GM19193 (cell line): ENCODE data around the gene PPFIA2.

ENCODE experiments used
- POLR2A ChIP-seq: IDR thresholded peaks from 4 replicates; pipeline ENCODE4 v1.6.1; 2011; ENCODE audit not compliant: insufficient read depth, insufficient read length; ENCODE audit errors: extremely low read depth

Gene PPFIA2

DNA sequence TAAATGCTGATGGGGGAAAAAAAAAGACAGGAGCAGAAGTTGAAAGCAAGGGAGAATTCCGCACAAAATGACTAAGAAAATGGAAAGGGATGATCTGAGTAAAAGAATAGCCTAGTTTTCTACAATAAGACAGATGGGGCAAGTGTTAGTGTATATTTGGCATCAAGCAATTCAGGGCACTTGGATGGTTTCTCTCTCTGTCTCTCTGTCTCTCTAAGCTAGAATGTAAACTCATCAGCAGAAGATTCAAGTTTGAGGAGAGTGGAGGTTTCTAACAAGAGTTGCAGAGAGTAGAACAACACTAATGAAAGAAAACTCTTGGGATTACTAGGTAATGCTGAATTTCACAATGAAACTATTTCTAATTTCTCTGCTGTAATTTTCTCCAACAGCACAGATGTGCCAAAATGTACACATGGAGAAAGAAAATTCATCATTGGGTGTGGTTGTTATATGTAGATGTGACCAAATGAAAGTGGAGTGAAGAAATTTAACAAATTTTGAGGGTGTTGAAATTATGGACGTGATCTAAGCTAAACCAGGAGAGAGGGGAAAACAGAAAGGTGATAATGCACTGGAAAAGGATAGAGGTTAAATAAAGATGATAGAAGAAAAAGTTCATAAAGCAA, 444.1 kb downstream of the PPFIA2 start:
- no peak for TF ChIP-seq POLR2A

DNA sequence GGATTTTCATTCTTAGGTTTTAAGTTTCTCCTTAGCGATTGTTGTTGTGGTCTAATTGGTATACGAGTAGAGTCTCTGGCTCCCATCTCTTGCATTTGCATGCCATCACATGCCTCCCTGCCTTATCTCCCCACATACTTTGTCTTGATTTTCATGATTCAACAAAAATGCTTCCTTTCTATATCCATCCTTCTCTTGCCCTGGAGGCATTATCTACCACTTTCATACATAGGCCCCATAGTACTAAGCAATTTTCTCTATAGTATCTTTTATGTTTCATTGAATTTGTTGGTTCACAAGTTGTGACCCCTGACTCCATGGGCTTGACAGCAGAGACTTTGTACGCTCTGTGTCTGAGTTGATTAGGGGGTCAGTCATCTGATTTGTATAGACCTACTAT, 455.2 kb downstream of the PPFIA2 start:
- no peak for TF ChIP-seq POLR2A

DNA sequence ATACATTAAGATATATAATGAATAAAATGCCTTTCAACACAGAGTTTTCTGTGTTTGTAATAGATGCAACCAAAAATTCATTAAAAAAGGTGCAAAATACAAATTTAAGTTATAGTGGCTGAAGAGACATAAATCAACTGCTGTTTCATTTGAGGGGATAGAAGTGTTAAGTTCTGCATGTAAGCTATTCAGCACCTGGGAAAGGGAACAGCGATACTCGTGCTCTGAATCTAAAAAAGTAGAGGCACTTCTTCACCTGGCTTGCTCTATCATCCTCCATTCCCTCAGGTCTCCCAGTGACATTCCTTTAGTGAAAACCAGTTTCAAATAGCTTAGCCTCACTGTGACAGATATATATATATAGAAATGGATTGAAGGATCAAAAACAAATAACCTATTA, 458.7 kb downstream of the PPFIA2 start:
- no peak for TF ChIP-seq POLR2A

DNA sequence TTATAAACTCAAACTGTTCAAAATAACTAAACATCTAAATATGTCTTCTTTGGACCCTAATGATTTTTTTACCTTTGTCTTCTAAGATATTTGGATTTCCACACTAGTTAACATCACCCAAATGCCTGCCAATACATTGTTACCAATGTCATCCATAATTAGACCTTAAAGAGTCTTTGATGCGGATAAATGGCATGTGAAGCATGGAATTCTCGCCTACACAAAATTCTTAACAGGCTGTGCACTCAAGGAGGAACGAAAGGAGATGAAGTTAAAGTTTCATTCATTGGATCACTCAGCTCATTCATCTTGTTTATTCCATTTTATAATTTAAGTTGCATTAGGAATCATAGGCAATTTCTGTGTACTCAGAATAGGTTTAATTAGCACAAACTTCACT, 461.5 kb downstream of the PPFIA2 start:
- TF ChIP-seq POLR2A, result no peak

DNA sequence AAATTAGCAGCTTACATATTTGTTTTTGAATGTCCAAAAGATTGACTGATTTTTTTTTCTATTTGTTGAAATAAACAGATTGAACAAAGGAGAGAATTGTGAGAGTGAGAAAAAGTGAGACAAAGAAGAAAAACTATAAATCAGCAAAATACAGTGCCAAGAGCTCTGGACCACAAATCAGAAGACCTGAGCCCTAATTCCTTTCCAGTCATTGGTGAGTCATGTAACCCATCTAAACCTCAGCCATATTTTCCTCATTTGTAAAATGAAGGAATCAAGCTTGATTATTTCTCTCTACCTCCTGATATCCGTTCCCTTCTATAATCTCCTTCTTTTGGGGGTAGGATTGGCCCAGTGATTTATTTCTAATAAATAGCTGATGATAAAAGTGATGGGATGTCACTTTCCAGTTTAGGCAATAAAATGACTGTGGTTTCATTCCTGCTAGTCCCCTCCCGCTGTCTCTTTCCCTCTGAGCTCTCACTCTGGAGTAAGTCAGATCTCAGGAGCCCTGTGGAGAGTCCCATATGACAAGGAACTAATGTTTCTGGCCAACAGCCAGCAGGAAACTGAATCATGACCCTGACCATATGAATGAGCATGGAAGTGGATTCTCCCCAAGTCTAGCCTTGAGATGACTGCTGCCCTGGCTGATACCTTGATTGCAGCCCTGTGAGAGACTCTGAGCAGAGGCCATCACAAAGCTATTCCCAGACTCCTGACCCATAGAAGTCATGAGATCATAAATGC, 462.4 kb downstream of the PPFIA2 start:
- TF ChIP-seq POLR2A, result no peak

DNA sequence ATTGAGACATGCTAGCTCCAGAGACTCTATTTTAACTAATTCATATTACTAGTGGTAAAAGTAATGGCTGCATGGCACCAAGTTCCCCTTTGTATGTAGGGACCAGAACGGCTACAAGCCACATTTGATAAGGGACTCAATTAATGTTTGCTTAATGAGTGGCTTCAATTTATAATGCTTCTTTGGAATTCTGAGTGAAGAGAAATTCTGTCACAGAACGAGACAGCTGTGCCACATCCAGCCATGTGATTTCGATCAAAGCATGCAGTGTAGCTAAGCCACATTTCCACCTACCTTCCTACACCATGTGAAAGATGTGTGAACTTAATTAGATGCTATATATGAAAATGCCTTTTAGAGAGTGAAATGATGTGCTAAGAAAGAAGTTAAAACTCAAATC, 463.9 kb downstream of the PPFIA2 start:
- no peak for TF ChIP-seq POLR2A

DNA sequence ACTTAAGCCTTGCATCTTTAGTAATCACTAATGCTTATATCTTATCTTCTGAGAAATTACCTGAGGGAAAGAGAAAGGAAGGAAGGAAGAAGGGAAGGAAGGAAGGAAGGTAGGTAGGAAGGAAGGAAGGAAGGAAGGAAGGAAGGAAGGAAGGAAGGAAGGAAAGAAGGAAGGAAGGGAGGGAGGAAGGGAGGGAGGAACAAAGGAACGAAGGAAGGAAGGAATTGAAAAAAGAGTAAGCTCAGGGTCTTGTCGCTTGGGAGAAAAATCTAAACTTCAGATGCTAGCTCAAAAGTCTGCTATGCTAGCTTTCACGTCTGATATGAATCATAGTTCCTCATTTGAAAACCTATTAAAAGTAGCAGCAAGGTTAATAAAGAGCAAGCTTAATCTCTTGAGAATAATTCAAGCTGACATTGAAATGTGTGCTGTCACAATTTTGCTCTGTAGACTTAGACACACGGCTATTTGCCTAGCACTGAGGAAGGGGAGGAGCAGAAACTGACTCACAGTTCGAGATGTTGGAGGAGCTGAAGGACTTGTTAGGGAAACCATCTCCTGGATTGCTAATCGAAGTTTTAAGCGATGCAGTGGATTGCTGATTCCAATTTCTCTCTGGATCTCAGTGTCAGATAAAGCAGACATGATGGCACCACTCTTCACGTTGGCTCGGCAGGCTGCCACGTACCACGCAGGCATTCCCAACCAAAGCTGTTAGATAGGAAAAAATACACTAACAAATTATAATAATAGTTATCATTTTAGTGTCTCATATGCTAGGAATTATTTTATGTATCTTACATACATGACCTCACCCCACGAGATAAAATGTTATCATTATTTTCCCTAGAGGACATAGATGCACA, 464.6 kb downstream of the PPFIA2 start:
- TF ChIP-seq POLR2A, result no peak

DNA sequence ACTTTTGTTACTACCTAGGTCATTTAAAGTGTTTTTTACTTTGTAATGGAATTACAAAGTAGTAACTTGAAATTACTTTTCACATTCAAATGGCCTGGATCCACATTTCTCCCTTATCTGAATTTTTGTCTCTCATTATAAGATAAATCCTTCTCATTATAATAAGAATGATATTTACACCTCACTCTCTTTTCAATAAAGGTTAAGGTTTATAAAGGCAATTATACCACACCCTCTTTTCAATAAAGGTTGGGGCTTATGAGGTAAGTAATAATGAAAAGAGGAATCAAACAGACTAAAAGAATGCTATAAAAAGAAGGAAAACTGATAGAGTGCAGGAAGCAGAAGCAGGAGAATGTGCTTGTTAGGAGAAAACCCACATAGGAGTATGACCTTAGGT, 470.5 kb downstream of the PPFIA2 start:
- TF ChIP-seq POLR2A, result no peak

DNA sequence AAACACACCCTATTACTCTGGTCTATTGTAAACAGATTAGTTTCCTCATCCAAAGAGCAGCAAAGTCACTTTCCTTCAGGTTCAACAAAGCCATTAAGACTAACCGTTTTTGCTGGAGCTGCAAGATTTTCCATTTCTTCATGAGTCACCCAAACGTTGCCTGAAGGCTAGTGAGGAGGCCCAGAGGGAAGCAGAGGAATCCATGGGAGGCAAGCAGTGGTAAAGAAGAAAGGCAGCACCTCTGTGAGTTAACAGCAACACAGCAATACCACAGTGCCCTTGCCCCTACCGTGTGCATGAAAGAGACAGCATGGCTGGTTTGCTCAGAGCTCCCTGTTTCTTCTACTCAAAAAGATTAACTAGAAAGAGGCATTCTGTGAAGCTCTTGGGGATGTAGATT, 475.0 kb downstream of the PPFIA2 start:
- no peak for TF ChIP-seq POLR2A

DNA sequence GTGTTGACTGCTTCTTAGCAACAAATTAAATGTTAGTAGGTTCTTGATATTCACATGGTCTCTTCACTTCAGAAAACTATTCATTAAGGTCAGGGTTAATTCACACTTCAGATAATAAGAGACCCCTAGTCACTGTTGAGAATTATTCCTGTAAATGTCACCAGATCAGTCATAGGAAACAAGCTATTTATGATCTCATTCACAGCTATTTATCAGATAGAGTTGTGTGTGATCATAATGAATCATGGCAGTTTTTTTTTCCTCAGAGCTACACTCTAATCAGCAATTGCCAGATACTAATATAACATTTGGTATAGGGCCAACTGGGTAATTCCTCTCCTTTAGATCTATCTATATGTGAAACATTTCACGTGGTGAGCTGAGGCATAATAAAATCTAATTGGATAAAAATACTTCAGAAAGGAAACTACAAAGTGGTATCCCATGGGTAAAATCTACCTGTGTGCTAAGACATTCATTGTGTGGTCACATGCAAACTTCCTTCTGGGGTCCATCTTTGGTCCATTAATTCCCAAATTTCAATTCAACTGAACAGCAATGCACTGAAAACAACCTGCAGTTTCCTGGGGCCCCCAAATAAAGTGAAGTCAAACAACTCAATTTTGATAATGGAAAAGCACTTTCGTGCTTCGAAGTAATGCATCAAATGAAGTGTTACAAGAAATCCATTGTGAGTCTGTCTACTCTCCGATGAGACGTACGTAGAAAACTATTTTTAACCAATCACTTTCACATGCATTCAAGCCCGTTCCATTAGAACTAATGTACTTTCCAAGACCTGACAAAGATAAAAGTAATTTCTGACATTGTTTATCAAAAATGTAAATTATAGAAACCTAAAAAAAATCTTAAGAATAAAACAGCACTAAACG, 484.3 kb downstream of the PPFIA2 start:
- TF ChIP-seq POLR2A, result no peak

DNA sequence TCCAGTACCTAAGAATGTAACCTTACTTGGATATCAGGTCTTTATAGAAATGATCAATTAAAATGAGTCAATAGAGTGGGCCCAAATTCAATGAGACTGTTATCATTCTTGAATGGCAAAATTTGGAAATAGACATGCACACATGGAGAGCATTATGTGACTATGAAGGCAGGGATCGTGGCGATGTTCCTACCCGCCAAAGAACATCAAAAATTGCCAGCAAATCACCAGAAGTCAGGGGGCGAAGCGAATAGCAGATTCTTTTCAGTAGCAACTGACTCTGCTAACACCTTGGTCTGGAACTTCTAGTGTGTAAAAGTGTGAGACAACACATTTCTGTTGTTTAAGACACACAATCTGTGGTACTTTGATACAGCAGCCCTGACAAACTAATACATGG, 488.8 kb downstream of the PPFIA2 start:
- no peak for TF ChIP-seq POLR2A

DNA sequence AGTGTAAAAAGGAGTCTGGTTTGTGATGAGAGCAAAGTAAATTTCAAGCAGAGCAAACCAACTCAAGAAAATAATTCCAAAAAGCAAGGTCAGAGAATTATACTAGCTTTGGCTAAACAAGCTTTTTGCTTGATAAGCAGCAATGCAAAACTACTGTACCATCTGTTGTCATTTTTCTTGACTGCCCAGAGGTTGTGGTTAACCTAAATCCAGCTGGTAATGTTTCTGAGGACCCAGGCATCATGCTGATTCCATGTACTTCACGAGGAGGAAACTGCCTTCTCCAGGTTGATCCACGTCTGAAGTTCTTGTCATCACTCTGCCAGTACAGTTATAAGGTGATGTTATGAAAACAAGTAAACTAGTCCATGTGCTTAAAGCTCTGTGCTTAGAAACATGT, 496.1 kb downstream of the PPFIA2 start:
- TF ChIP-seq POLR2A, result no peak

DNA sequence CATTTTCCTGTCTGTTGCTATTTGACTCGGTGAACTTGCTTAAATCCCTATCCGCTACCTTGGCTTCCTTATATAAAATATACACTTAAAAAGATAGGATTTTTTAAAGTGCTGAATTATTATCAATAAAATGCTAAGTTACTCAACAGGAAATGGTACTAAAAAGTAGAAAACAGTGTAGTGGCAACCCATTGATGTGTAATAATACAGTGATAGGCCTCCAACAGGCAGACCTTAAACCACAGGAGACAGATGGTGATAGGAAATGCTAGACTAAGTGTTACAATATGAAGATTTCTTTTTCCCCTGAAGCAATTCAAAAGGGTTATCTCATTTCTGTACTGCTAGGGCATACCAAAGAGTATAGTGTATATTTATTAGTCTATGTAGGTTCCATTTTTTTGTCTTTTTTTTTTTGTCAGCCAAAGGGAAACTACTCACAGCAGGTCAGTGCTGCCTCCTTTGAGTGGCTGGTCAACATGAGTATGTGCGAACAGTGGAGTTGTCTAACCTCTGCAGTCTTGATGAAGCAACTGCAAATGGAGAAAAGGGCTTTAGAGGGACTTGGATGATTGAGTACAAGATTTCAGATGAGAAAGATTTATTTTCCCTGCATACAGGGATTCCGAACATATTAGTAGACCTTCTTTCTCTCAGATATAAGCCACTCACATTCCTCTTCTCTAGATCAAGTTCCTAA, 497.5 kb downstream of the PPFIA2 start:
- no peak for TF ChIP-seq POLR2A

DNA sequence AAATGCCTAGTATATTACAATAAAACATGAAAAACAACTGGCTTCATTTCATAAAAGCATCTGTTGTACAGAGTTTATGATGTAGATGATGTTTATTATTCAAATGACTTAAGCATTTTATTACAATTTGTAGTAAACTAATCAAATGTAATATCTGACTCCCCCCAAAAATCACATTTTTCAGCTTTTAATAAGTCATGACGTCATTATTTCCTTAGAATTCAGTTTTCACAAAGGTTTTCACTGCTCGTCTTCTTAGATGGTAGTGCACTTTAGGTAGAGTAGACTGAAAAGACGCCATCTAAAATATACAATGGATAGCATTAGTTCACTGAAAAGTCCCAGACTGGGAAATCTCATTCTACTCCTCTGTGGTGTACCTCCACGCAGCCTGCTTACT, 499.8 kb downstream of the PPFIA2 start:
- TF ChIP-seq POLR2A, result no peak

DNA sequence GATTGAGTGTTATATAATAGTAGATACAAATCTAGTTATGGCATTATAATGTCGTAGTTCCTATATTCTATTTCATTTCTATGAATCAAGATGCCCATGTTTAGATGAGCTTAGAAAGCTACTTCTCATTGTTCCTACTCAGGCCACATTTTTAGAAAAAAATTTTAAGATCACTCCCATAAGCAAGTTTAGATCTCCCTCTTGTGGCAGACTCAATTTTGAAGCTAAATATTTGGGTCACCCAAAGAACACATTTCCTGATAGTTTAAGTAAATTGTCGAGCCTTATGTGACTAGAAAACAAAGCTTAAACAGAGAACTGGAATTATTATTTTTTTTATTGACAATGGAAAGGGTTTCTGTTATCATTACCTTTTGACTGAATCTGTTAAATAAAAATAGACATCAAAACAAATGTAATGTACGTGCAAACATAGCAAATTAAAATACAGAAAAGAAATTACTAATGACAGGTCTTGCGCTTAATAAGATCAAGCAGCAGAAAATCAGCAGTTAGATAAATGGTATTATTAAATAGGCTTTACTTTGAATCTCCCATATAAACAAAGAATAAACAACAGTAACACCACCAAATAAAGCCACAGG, 501.1 kb downstream of the PPFIA2 start:
- no peak for TF ChIP-seq POLR2A

DNA sequence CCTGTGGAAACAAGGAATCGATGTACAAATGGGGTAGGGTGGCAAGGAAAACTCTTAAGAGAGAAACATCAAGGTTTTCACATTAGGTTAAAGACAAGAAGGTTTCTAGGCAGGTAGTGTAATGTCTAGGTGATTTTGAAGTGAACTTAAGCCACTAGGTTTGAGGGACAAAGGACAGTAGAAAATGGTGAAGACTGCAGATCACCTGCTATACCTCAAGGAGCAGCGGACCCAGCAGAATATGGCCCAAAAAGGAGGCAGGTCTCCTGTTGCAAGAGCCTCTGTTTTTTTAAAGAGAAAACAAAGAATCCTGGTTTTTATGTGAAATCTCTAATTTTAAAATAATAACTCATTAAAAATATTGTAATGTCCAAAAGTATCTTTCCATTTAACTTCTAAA, 503.2 kb downstream of the PPFIA2 start:
- TF ChIP-seq POLR2A, result no peak
